NCI-H146 treated with DMSO at 0.1 percent for 48 hours (cell line): ENCODE data around the gene A4GALT.
"Not testable (repeated sequence)": the region's sequence is repeated elsewhere in the genome, so short reads cannot be mapped to it uniquely, and the experiment has no call there.

Experiments used
- DNase-seq: peaks from one replicate; lab custom pipeline; 2025; ENCODE audit not compliant: unreplicated experiment; lab: John Stamatoyannopoulos, UW

A4GALT gene

DNA sequence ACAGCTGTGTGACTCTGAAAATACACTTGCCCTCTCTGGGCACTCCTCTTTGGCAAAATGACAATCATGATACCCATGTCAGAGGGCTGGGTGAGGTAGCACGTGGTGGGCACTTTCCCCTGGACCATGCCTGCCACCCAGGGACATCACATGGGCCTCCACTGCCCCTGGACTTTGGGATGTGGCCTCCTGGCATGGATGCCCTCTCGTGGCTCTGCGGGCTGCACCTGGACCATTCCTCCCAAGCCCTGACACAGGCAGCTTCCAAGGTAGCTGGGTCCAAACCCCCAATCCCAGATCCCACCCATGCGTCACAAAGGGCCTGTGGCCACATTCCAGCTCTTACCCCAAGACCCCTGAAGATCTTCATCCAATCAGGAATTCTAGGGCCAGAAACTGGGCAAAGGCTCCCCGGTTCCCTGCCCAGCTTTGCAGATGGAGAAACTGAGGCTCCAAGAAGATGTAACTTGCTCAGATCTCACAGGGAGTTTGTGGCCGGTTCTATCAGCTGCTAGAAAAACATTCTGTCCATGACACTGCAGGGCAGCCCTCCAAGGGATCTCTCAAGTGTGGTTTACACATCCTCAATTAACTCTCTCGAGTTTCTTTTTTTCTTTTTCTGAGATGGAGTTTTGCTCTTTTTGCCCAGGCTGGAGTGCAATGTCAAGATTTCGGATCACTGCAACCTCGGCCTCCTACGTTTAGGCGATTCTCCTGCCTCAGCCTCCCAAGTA is 36.0 kb downstream of the A4GALT start:
- DNase-seq, result no peak

DNA sequence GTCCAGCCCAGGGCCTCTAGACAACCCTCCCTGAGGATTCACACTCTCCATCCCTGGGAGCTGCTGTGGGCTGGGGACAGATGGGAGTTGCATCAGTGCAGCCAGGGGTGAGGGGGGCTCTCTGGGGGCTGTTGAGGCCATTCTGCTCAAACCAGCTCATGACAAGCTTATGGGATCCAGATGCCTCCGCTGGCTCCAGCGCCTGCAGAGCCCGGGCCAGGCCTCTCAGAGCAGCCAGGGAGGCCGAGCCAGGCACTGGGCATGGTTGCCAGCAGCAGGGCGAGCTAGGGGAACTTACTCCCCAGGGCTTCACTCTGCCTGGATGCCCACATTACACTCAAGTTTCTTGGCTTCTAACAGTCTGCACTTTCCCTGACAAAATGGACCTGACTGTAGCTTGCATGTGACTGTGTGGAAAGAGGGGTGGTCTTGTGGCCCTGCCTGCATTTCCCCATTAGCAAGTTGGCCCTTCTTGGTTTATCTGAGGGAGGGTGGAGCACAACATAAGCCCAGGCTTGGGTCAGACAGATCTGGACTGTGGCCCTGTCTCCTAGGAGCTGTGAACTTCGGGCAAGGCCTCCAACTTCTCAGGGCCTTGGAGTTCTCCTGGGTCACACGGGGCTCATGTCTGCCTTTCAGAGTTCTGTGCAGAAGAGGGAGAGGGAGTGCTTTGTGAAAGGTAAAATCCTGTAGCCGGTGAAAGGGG is 36.9 kb downstream of the A4GALT start:
- DNase-seq, result no peak

DNA sequence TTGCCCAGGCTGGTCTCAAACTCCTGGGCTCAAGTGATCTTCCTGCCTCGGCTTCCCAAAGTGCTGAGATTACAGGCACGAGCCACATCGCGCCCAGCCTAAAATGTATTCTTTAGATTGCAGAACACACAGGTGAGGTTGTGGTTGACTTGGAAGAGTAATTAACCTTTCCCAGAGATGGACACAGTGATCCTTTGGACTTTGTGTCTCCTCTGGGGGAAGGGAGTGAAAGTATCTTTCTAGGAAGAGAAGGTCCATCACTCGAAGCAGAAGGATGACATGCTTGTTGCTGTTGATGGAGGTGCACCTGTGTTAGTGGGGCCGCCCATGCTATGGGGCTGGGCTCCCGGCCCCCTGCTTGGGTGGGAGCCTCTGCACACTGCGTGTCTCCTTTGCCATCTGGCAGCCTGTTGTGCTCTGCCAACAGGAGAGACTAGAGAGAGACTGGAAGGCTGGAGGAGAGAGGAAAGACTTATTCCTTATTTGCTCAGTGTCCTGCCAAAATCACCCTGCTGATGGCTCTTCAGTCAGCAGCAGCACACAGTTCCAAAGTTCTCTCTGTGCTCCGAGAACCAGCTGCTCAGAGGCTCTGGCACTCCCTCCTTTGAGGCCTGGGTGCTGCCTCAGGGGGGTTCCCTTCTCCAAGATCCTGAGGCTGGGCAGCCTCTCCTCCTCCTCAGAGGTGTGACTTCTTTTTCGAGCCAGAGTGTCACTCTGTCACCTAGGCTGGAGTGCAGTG is 38.4 kb downstream of the A4GALT start:
- DNase-seq, result no peak

DNA sequence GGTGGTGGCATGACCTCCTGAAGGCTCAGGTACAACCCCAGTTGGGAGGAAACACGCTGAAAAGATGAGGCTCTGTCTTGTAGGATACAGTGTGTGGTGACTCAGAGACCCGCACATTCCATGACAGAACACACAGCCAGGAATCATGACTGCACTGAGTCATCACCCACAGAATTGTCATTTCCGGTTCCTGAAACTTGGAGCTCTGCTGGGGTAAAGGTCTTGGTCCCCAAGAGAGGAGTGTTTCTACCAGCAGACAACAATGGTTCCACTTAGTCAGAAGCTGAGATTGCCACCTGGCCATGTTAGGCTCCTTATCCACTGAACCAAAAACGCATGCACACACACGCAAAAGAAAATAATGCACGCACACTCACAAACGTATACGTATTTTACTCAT is 40.0 kb downstream of the A4GALT start:
- DNase-seq, result no peak

DNA sequence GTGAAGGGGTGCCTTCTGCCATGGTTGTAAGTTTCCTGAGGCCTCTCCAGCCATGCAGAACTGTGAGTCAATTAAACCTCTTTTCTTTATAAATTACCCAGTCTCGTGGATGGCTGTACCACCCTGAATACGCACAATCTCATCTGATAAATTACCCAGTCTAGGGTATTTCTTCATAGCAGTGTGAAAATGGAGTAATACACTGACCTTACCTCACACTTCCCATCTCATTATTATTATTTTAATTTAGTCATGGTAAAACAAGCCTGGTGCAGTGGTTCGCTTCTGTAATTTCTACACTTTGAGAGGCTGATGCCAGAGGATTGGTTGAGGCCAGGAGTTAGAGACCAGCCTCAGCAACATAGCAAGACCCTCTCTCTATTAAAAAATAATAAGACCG is 41.0 kb downstream of the A4GALT start:
- DNase-seq, result no peak

DNA sequence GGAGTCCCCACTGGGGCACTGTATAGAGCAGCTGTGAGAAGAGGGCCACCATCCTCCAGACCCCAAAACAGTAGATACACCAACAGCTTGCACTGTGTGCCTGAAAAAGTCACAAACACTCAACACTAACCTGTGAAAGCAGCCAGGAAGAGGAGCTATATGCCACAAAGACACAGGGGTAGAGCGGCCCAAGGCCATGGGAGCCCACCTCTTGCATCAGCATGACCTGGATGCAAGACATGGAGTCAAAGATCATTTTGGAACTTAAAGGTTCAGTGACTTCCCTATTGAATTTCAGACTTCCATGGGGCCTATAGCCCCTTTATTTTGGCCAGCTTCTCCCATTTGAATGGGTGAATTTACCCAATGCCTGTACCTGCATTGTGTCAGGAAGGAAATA is 41.8 kb downstream of the A4GALT start:
- DNase-seq, result no peak

DNA sequence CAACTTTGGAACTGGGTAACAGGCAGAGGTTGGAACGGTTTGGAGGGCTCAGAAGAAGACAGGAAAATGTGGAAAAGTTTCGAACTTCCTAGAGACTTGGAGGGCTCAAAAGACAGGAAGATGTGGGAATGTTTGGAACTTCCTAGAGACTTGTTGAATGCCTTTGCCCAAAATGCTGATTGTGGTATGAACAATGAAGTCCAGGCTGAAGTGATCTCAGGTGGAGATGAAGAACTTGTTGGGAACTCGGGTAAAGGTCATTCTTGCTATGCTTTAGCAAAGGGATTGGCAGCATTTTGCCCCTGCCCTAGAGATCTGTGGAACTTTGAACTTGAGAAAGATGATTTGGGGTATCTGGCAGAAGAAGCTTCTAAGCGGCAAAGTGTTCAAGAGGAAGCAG is 42.7 kb downstream of the A4GALT start:
- DNase-seq, result not testable (repeated sequence)

DNA sequence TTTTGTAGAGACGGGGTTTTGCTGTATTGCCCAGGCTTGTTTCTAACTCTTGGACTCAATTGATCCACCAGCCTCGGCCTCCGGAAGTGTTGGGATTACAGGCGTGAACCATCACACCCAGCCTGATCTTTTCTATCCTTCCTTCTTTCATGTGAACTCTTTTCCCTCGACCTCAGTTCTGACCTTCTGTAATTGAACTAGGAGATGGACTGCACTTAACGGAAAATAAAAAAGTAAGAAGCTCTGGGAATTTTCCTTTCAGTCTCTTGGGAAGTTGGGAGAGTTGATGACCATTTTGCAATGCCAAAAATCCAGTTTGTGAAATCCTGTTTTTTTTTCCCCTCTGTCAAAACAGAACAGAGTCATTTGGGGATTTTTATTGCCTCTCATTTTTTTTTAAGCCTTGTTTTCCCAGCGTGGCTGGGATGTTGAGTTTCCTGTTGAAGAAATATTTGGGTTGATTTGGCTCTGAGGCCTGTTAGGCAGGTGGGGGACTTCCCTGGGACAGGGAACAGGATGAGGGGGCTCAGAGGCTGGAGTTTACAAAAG is 44.5 kb downstream of the A4GALT start:
- no peak for DNase-seq

DNA sequence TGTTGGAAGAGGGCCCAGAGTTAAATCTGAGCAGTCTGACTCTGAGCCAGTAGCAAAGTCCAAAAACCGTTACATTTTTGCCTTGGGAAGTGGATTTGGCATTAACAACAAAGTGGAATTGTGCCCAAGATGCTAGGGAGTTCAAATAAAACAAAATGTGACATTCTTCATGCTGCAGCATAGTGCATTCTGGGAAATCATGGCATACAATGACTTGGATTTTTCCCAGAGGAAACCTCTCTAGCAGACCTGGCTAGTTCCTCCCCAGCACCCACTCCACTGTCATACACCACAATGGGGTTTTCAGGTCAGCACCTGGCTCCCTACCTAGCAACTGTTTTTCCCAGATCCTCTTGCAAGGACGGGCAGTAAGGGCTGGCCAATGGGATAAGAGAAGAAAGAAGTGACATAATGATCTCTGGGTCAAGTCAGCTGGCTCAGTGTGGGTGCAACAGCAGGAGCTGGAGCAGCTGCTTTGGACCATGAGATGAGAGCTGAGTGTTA is 46.7 kb downstream of the A4GALT start:
- DNase-seq, result no peak

DNA sequence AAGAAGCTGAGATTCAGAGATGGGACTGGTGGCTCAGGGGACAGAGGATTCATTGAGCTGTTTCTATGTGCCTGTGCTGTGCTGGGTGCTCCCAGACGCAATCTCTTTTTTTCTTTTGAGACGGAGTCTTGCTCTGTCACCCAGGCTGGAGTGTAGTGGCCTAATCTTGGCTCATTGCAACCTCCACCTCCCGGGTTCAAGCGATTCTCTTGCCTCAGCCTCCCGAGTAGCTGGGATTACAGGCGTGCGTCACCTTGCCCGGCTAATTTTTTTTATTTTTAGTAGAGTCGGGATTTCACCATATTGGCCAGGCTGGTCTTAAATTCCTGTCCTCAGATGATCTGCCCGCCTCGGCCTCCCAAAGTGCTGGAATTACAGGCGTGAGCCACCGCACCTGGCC is 47.6 kb downstream of the A4GALT start:
- not testable (repeated sequence) for DNase-seq

DNA sequence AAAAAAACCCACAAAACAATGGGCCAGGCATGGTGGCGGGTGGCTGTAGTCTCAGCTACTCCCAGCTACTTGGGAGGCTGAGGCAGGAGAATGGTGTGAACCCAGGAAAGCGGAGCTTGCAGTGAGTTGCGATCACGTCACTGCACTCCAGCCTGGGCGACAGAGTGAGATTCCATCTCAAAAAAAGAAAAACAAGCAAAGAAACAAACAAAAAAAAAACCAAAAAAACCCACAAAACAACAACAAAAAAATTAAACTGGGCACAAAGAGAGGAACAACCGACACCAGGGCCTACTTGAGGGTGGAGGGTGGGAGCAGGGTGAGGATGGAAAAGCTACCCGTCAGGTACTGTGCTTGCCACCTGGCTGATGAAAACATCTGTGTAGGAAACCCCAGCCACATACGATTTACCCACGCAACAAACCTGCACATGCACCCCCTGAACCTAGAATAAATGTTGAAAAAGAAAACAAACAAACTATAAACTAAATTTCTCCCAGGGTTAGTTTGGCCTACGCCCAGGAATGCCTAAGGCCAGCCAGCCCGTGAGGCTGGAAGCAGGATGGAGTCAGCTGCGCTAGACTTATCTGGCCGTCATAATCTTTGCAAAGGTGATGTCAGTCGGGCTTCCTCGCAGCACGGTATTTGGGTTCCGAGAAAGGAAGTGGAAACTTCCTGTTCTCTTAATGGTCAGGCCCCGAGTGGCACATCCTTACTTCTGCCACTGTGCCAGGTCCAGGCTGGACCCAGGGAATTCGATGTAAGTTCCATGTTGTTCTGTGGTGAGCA is 49.6 kb downstream of the A4GALT start:
- no peak for DNase-seq

DNA sequence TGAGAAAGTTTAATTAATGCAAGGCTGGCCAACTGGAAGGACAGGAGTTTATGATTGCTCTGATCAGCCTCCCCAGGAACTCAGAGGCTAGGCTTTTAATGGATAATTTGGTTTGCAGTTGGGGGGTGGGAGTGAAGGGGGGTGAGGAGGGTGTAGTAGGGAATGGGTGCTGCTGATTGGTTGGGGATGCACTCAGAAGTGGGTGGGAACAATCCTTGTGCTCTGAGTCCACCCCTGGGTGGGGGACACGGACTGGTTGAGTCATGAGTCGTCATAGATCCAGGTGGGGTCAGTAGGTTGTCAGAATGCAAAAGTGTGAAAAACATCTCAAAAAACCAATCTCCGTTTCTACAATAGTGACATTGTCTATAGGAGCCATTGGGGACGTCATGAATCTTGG is 50.6 kb downstream of the A4GALT start:
- no peak for DNase-seq

DNA sequence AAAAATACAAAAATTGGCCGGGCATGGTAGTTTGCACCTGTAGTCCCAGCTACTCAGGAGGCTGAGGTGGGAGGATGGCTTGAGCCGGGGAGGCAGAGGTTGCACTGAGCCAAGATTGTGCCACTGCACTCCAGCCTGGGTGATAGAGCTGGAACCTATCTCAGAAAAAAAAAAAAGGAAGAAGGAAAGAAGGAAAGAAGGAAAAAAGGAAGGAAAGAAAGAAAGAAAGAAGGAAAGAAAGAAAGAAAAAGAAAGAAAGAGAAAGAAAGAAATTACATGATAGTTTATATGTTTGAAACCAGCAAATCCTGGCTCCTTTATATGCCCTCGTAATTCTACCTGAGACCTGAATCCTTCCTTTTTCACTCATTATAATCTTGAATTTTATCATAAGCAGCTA is 54.3 kb downstream of the A4GALT start:
- DNase-seq, result not testable (repeated sequence)

DNA sequence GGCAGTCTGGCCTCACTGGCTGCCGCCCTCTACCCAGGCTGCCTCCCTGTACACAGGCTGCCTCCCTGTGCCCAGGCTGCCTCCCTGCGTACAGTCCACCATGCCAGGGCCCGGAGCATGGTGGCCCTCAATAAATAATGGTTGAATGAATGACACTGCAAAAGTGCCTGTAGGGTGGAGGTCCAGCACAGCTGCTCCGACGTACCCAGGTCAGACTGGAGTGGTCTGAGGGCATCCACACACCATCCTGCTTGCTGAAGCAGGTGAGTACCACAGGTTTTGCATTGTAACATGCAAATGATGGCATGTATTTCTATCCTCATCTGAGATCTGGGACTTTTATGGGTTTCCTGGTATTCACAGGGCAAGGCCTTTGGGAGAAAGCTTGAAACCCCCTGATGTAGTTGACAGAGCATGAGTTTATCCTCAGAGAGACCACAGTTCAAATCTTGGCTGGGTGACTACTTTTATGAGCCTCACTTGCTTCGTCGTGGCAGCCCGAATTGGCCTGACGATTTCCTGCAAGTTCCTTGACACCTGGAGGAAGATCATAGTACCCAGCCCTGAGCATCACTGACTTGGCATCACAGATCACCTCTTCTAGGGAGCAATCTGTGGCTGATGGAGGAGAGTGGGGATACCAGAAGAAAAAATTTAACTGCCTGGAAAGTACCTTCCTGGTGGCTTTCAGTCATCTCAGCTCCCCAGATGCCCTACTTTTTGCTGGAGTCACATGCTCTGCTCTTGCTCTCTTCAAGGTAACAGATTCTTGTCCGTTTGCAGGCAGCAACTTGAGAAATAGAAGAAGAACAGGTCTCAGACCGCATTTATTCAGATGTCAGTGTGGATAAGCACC is 55.5 kb downstream of the A4GALT start:
- DNase-seq, result no peak

DNA sequence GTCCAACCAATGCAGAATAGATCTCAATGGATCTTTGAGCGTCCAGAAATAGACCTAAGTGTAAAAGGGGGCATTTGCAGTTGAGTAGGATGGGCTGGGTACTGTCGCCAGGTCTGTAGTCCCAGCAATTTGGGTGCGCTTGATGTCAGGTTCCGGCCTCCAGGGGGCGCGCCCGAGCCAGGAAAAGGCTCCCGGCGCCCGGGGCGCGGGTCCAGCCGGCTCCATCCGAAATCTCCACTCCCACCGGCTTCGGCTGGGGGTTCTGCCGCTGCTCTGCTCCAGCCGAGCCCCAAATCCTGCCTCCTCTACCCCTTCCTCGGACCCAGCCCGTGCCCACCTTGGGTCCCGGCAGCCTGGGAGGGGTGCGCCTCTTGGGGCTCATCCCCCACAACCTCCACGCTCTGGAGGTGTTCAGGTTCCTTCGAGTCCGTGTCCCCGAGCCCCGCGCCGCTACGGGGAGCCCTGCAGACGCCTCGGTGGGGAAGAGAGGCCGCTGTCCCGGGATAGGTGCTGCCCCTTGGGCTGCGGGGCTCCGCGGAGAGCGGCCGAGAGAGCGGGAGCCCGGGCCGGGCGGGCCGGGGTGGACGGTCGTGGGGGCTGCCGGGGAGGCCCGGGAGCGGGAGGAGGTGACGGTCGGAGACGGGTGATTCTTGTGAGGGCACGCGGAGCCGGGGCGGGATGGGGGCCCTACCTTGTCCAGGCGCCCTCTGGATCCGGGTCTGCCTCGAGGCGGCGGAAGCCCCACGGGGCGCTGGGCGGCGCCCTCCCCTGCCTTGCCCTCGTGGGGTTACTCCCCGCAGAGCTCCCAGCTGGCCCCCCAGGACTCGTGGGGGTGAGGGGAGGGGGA is 58.5 kb downstream of the A4GALT start:
- DNase-seq, result peak; percentile 18

DNA sequence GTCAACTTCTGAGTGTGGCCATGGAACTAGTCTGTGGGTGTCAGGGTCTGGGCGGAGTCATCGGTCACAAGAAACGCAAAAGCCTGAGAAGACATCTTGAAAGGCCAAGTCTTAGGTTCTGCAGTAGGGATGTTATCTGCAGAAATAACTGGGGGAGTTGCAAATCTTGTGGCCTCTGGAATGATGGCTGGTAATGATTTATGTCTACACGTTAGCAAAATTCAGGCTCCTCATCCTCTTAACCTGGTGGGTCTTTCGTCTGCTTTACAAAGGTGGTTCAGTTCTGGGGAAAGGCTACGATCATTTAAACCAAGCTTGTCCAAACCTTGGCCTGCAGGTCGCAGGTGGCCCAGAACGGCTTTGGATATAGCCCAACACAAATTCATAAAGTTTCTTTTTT is 64.1 kb downstream of the A4GALT start:
- DNase-seq, result no peak

DNA sequence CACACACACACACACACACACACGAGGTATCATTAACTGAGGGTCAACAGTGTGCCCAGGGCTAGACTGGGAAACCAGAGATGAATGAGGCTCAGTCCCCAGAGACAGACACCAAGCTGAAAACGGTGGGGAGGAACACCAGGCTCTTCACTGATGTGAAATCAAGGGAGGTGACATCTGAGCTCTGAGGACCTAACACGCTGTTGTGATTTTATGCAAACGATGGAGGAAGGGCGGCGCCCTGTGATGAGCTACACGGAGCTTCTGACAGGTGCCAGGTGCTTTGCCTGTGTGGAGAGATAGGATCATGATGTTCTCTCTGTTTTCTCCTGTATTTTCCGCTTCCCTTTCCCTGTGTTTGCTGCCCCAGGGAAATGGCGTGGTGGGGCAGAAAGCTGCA is 65.0 kb downstream of the A4GALT start:
- DNase-seq, result peak; percentile 32

DNA sequence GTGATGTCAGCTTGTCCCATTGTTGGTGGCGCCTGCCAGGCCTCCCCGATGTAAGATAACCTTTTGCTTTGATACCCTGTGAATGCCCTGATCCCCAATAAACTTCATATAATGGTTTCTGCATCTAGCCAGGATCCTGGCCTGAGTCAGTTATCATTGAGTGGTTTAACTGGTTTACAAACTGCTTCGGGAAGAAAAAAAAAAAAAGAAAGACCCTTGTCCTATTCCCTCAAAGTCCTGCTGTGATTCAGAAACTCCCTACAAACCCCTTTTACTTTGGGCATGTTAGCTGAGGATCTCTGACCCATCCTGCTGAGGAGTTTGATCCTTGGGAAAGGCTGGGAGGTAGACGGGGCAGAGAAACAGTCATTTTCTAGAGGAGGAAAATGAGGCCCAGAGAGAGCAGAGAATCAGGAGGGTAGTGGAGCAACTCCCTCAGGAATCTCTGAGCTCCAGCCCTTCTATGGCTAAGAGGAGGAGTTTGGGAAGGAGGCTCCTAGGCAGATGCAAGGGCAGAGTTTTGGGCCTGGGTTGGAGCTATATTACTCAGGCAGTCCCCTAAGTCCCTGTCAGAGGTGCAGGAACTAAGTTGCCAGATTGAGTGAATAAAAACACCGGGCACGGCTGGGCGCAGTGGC is 66.1 kb downstream of the A4GALT start:
- no peak for DNase-seq
